Skin epidermis (tissue), 12 donors: ENCODE measurements around the gene NTN3.
A peak's percentile ranks its signal among the peaks of the same experiment; 100 is the strongest.
"Not testable (repeated sequence)": the region's sequence is repeated elsewhere in the genome, so short reads cannot be mapped to it uniquely, and the experiment has no call there.

Source experiments
- H3K27ac ChIP-seq, 21 experiments: fragments of 200-600 bp; sonication (generic) in 11 of 21; one replicate each; pipeline ENCODE4 v1.5.0; 2020; ENCODE audit warnings: mild to moderate bottlenecking in 3 of 21, inconsistent platforms in 2 of 21, moderate library complexity in 2 of 21
- H3K4me3 ChIP-seq, 7 experiments: fragments of 200-600 bp; sonication (generic) in 2 of 7; one replicate each; pipeline ENCODE4 v1.5.0; 2020; ENCODE audit warnings: inconsistent platforms in 2 of 7, mild to moderate bottlenecking in 2 of 7, moderate library complexity in 1 of 7

NTN3 gene

GRCh38 chr16:2474877-2475412 lies 3.8 kb downstream of the NTN3 start, which contains the start of gene TBC1D24:
TBC1D24 (plus strand) TSS chr16:2475127; CDS start chr16:2496149, 21,022 bp downstream.
- H3K27ac ChIP-seq = peak within 1 kb of the TSS; percentile 13 to 90 (median 82)
- peak within 1 kb of the TSS; percentile 59 to 79 (median 68) for H3K4me3 ChIP-seq

GRCh38 chr16:2475413-2476344 lies 4.6 kb downstream of the NTN3 start:
- H3K4me3 ChIP-seq = peak overlapping the region; percentile 34 to 79 (median 68)
- peak overlapping the region in 13 of 21 experiments; percentile 26 to 90 (median 82) for H3K27ac ChIP-seq

- Histone ChIP-seq H3K4me3 (no peak overlapping the region), H3K27ac (no peak overlapping the region)
Measured at GRCh38 chr16:2476345-2476720, 5.2 kb downstream of the NTN3 start.

- no peak overlapping the region for H3K4me3 ChIP-seq
- no peak overlapping the region for H3K27ac ChIP-seq
Measured at GRCh38 chr16:2476741-2477140, 5.6 kb downstream of the NTN3 start.

- H3K4me3 ChIP-seq = no peak overlapping the region
Measured at GRCh38 chr16:2477327-2477726, 6.2 kb downstream of the NTN3 start.

GRCh38 chr16:2478279-2478678 lies 7.2 kb downstream of the NTN3 start:
- Histone ChIP-seq H3K4me3 (no peak overlapping the region), H3K27ac (no peak overlapping the region)

More at GRCh38 chr16:2477327-2477726, 6.2 kb downstream of the NTN3 start:
- H3K27ac ChIP-seq = no peak overlapping the region

- not testable (repeated sequence) for H3K27ac ChIP-seq, H3K4me3 ChIP-seq
Measured at GRCh38 chr16:2479996-2480395, 8.9 kb downstream of the NTN3 start.

GRCh38 chr16:2480948-2481347 lies 9.9 kb downstream of the NTN3 start:
- no peak overlapping the region for H3K27ac ChIP-seq

GRCh38 chr16:2481676-2482075 lies 10.6 kb downstream of the NTN3 start:
- H3K4me3 ChIP-seq = no peak overlapping the region
- H3K27ac ChIP-seq = peak overlapping the region in 1 of 21 experiments; percentile 15

More at GRCh38 chr16:2480948-2481347, 9.9 kb downstream of the NTN3 start:
- no peak overlapping the region for H3K4me3 ChIP-seq

GRCh38 chr16:2482249-2482648 lies 11.2 kb downstream of the NTN3 start:
- Histone ChIP-seq H3K4me3 (no peak overlapping the region), H3K27ac (peak overlapping the region in 8 of 21 experiments; percentile 19 to 68 (median 38))

- H3K27ac ChIP-seq = peak overlapping the region in 12 of 21 experiments; percentile 1 to 68 (median 35)
- no peak overlapping the region for H3K4me3 ChIP-seq
Measured at GRCh38 chr16:2482708-2483534, 11.8 kb downstream of the NTN3 start.

- peak overlapping the region in 2 of 21 experiments; percentile 27 to 42 for H3K27ac ChIP-seq
- no peak overlapping the region for H3K4me3 ChIP-seq
Measured at GRCh38 chr16:2483939-2484897, 13.1 kb downstream of the NTN3 start.

- H3K4me3 ChIP-seq = no peak overlapping the region
- no peak overlapping the region for H3K27ac ChIP-seq
Measured at GRCh38 chr16:2484898-2485508, 13.9 kb downstream of the NTN3 start.

- H3K27ac ChIP-seq = peak overlapping the region in 2 of 21 experiments; percentile 37 to 75
Measured at GRCh38 chr16:2485811-2486507, 14.9 kb downstream of the NTN3 start.

GRCh38 chr16:2486645-2487516 lies 15.8 kb downstream of the NTN3 start:
- Histone ChIP-seq H3K4me3 (no peak overlapping the region), H3K27ac (peak overlapping the region in 8 of 21 experiments; percentile 11 to 75 (median 38))

More at GRCh38 chr16:2485811-2486507, 14.9 kb downstream of the NTN3 start:
- peak overlapping the region in 1 of 7 experiments; percentile 8 for H3K4me3 ChIP-seq

GRCh38 chr16:2487517-2487842 lies 16.4 kb downstream of the NTN3 start:
- no peak overlapping the region for H3K4me3 ChIP-seq
- peak overlapping the region in 6 of 21 experiments; percentile 11 to 75 (median 47) for H3K27ac ChIP-seq
